Measurements from ENCODE around the gene LHX4. TPM values are rescaled to one million over a fixed set of nuclear protein-coding genes. Genes with fewer than 3 reads are reported as not detected.
A peak's percentile ranks its signal among the peaks of the same experiment; 100 is the strongest.

Gene LHX4
- total and polyA plus RNA-seq, 9 of the 15 experiments (the other 6 are each of a cell fraction or from before 2014, with no cell fraction given) = 0.01 to 0.11 (median 0.07) TPM; not detected in 5

DNA sequence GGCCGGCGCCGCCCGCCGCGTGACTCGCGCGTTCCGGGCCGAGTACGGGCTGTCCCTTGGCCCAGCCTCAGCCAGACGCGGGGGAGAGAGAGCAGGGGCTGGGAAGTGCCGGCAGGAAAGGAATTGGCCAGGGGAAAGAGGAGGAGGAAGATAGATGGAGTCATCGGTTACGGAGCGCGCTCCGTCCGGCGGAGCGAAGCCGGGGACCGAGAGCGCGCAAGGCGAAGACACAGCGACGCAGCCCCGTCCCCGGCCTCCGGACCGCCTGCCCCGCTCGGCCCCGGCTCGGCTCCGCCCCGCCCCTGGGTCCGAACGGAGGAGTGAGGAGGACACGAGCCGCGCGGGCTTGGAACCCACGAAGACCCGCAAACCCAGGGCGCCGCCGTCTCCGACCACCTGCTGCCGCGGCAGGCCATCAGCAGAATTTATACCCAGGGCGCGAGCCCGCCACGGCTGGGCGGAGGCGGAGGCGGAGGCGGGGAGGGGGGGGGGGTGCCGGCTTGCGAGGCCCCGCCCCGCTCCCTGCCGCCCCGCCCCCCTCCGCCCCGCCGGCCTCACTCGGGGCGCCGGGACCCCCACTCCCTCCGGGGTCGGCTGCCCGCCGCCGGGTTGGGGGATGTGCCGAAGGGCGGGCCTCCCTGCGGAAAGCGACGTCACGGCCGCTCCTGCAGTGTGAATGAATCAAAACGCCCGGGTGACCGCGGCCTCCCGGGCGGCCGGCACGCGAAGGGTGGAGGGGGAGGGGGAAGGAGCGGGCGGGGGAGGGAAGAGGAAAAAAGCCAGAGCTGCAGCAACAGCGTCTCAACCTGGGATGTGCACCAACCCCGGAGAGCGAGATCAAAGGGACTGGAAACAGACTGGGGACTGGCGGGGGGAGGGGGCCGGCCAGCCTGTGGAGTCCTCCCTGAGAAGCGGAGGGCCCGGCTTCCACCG, at the start of gene LHX4 (continued):
- TF ChIP-seq, protein P1, sequence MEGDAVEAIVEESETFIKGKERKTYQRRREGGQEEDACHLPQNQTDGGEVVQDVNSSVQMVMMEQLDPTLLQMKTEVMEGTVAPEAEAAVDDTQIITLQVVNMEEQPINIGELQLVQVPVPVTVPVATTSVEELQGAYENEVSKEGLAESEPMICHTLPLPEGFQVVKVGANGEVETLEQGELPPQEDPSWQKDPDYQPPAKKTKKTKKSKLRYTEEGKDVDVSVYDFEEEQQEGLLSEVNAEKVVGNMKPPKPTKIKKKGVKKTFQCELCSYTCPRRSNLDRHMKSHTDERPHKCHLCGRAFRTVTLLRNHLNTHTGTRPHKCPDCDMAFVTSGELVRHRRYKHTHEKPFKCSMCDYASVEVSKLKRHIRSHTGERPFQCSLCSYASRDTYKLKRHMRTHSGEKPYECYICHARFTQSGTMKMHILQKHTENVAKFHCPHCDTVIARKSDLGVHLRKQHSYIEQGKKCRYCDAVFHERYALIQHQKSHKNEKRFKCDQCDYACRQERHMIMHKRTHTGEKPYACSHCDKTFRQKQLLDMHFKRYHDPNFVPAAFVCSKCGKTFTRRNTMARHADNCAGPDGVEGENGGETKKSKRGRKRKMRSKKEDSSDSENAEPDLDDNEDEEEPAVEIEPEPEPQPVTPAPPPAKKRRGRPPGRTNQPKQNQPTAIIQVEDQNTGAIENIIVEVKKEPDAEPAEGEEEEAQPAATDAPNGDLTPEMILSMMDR (IDR thresholded peaks at IDR 0.05 in 2 of 3, conservative IDR thresholded peaks at IDR 0.05 in 1 of 3; ENCODE audit: insufficient read depth in 2 of 3, low read depth in 1 of 3, low read length in 3 of 3) = no peak
- TF ChIP-seq KDM1A (IDR thresholded peaks at IDR 0.05) (peak in 1 of 2 experiments; percentile 52; a peak in 1 of 4 replicates), CREB1 (IDR thresholded peaks at IDR 0.05) (no peak), CREB1 (CRISPR knock-in tag; IDR thresholded peaks at IDR 0.05) (0 out of 2 replicates have a peak, but pooled peaks have one; percentile 13), ZFX (CRISPR knock-in tag; IDR thresholded peaks at IDR 0.05) (peak; percentile 10)

DNA sequence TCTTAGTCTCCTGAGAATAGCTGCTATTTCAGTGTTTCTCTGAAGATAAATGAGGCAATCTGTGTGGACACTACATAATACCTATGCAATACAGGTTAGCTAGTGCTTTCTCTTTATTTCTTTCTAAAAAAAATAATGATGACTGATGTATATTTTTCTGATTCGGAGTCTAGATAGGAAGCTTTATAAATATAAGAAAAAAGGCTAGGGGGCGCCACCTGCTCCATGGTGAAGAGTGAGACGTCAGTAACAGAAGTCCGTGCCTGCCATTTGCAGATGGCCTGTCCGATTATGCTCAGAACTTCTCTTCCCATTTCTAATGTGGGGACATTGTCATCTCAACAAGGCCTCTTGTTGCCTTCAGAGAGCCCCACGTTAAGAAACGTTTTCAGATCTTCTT, 49.0 kb upstream of the LHX4 start:
- BruUV-seq (replicated peaks) = no TSS peak
- no peaks in the 10 kb centered on the region for H3K9me1 ChIP-seq (ENCODE audit: control insufficient read depth, insufficient read depth, low read length)
- TF ChIP-seq, protein P2, sequence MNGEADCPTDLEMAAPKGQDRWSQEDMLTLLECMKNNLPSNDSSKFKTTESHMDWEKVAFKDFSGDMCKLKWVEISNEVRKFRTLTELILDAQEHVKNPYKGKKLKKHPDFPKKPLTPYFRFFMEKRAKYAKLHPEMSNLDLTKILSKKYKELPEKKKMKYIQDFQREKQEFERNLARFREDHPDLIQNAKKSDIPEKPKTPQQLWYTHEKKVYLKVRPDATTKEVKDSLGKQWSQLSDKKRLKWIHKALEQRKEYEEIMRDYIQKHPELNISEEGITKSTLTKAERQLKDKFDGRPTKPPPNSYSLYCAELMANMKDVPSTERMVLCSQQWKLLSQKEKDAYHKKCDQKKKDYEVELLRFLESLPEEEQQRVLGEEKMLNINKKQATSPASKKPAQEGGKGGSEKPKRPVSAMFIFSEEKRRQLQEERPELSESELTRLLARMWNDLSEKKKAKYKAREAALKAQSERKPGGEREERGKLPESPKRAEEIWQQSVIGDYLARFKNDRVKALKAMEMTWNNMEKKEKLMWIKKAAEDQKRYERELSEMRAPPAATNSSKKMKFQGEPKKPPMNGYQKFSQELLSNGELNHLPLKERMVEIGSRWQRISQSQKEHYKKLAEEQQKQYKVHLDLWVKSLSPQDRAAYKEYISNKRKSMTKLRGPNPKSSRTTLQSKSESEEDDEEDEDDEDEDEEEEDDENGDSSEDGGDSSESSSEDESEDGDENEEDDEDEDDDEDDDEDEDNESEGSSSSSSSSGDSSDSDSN (IDR thresholded peaks at IDR 0.05; ENCODE audit: borderline replicate concordance in 1 of 2, low read depth in 2 of 2, low read length in 2 of 2) = no peak
- TF ChIP-seq, protein P3, sequence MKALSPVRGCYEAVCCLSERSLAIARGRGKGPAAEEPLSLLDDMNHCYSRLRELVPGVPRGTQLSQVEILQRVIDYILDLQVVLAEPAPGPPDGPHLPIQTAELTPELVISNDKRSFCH (CRISPR knock-in tag; IDR thresholded peaks at IDR 0.05) = no peak
- TF ChIP-seq, protein P3 (tag; IDR thresholded peaks at IDR 0.05) = no peak
- TF ChIP-seq, protein P4, sequence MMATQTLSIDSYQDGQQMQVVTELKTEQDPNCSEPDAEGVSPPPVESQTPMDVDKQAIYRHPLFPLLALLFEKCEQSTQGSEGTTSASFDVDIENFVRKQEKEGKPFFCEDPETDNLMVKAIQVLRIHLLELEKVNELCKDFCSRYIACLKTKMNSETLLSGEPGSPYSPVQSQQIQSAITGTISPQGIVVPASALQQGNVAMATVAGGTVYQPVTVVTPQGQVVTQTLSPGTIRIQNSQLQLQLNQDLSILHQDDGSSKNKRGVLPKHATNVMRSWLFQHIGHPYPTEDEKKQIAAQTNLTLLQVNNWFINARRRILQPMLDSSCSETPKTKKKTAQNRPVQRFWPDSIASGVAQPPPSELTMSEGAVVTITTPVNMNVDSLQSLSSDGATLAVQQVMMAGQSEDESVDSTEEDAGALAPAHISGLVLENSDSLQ (IDR thresholded peaks at IDR 0.05) = 0 out of 2 replicates have a peak, but pooled peaks have one; percentile 30

More for the DNA sequence above, 49.0 kb upstream of the LHX4 start:
- no peak overlapping the region for H3K4me3 ChIP-seq
- no peak overlapping the region for H3K4me2 ChIP-seq (ENCODE audit: insufficient read depth, low read length)
- H3K27ac ChIP-seq (ENCODE audit: extremely low read depth, low read depth, low read length) = no peak overlapping the region
- no peaks in the 10 kb centered on the region for H3K4me1 ChIP-seq (replicated peaks in 1 of 2; ENCODE audit: control insufficient read depth in 2 of 2, insufficient read depth in 2 of 2, low read length in 2 of 2)
- in situ Hi-C loops (cut with MboI) (loop anchor here (10.0 kb wide), 1 partner anchor 304 kb away; no protein-coding TSS in a partner anchor), intact Hi-C loops (cut with micrococcal nuclease) (no loop called here)
- CTCF ChIA-PET (ENCODE audit: low intra/inter-chr PET ratio) = interaction anchor here (4.9 kb wide), 1 partner anchor 475 kb away, joined by 26 read pairs; no protein-coding TSS in a partner anchor
- peak overlapping the region; percentile 45; the same call in 1 of the 2 replicates for H2AFZ ChIP-seq (ENCODE audit: low read depth, low read length)
- no peaks in the 10 kb centered on the region for H3K9me3 ChIP-seq (replicated peaks; ENCODE audit: control insufficient read depth, insufficient read depth, low read depth, low read length)
- peak; percentile 60 for ATAC-seq
- FAIRE-seq = peak; percentile 48
- POLR2A ChIA-PET = interaction anchor here (0.5 to 3.7 kb wide), 6 partner anchors 12 to 80 kb away, joined by 3 to 23 read pairs (median 3); no protein-coding TSS in a partner anchor
- H3K9ac ChIP-seq (ENCODE audit: insufficient read depth in 1 of 2, low read depth in 2 of 2, low read length in 2 of 2) = no peak overlapping the region
- peak; percentile 54 to 68 (median 66) for DNase-seq (ENCODE audit: extremely low read depth in 1 of 4, low spot score in 3 of 4)
- H4K20me1 ChIP-seq (replicated peaks; ENCODE audit: control insufficient read depth, insufficient read depth, low read length) = no peaks in the 10 kb centered on the region; the same call in 1 of the 2 replicates
- H3K79me2 ChIP-seq (ENCODE audit: control insufficient read depth, insufficient read depth, low read length) = no peaks in the 10 kb centered on the region
- H3K36me3 ChIP-seq (ENCODE audit: control insufficient read depth, insufficient read depth, low read length) = no peaks in the 10 kb centered on the region; the same call in 2 of the 3 replicates
- WGBS (ENCODE audit: insufficient coverage, low coverage, missing lambda C conversion rate) = 21% methylated on average over 7 of the region's 7 CpGs
- H3K27me3 ChIP-seq (ENCODE audit: control insufficient read depth in 2 of 2, insufficient read depth in 2 of 2, low read length in 2 of 2) = no peaks in the 10 kb centered on the region

Measured in K562 (cell line).